ENCODE data around the gene NGDN. TPM values are rescaled to one million over a fixed set of nuclear protein-coding genes. Genes with fewer than 3 reads are reported as not detected.

Gene NGDN
- total and polyA plus RNA-seq, 2 of the 4 experiments (the other 2 are of a cell fraction): 48.1 to 49.8 TPM

DNA sequence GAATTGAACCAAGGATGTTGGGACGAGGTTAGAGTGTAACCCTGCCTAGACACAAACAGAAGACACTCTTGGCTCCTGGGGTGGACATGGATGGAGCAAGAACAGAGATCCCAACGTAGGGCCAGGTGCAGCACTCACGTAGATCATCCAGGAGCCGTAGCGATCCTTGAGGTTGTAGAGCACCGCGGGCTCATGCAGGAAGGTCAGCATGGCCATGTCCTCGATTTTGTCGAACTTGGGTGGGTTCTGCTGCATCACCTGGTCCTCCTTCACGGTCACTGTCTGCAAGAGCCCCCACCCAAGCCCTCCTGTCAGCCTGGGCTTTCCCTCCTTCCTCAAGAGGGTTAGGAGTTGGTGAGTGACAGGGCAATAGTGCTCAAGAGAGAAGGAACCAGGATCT, 36.6 kb upstream of the NGDN start:
- ChIA-PET POLR2A (ENCODE audit: unreplicated experiment) (no interaction called here), CTCF (no interaction called here)
- Histone ChIP-seq H4K91ac (ENCODE audit: insufficient read depth, low read depth, low read length) (no peak overlapping the region), H3K4me3 (ENCODE audit: insufficient read depth, low read depth, low read length) (no peak overlapping the region), H3K4me1 (ENCODE audit: control insufficient read depth, insufficient read depth, low read length) (no peaks in the 10 kb centered on the region), H3K36me3 (ENCODE audit: control insufficient read depth, insufficient read depth, low read length) (no peaks in the 10 kb centered on the region), H3K27me3 (ENCODE audit: control insufficient read depth, insufficient read depth, low read length) (peaks cover 22% of the 10 kb centered on the region), H3K9ac (ENCODE audit: low read depth, low read length) (no peak overlapping the region), H3K4ac (ENCODE audit: low read depth, low read length) (no peak overlapping the region), H3K79me1 (ENCODE audit: low read depth in 1 of 2, low read length in 2 of 2) (no peaks in the 10 kb centered on the region), H2BK5ac (ENCODE audit: low read depth, low read length, poor library complexity, severe bottlenecking) (no peak overlapping the region), H3K14ac (replicated peaks; ENCODE audit: low read depth, low read length) (no peak overlapping the region), H2BK120ac (ENCODE audit: low read depth, low read length) (no peak overlapping the region), H2BK20ac (ENCODE audit: low read depth, low read length) (no peak overlapping the region), H3K4me2 (ENCODE audit: low read depth, low read length) (no peak overlapping the region), H3K9me3 (ENCODE audit: control insufficient read depth, insufficient read depth, low read length) (no peaks in the 10 kb centered on the region), H2AK9ac (replicated peaks; ENCODE audit: low read depth, low read length, poor library complexity) (no peak overlapping the region), H2BK15ac (ENCODE audit: low read depth, low read length) (no peak overlapping the region), H4K5ac (ENCODE audit: low read depth, low read length) (no peak overlapping the region), H2AFZ (replicated peaks; ENCODE audit: low read length, poor library complexity) (no peak overlapping the region), H4K20me1 (ENCODE audit: insufficient read depth, low read length) (no peaks in the 10 kb centered on the region), H3K23ac (ENCODE audit: low read depth, low read length) (no peak overlapping the region), H2AK5ac (ENCODE audit: low read depth, low read length) (no peak overlapping the region), H3K9me1 (ENCODE audit: insufficient read depth, low read length) (no peaks in the 10 kb centered on the region; the same call in 1 of the 2 replicates), H4K8ac (ENCODE audit: low read depth in 2 of 2, low read length in 2 of 2) (no peak overlapping the region), H3K56ac (ENCODE audit: extremely low read depth, insufficient read depth, low read length) (no peak overlapping the region), H3K18ac (ENCODE audit: low read depth, low read length) (no peak overlapping the region), H3K27ac (ENCODE audit: insufficient read depth, low read length) (no peak overlapping the region)
- TF ChIP-seq CHD1 (IDR thresholded peaks at IDR 0.05; ENCODE audit: low read depth, low read length): no peak
- TF ChIP-seq, protein P1, sequence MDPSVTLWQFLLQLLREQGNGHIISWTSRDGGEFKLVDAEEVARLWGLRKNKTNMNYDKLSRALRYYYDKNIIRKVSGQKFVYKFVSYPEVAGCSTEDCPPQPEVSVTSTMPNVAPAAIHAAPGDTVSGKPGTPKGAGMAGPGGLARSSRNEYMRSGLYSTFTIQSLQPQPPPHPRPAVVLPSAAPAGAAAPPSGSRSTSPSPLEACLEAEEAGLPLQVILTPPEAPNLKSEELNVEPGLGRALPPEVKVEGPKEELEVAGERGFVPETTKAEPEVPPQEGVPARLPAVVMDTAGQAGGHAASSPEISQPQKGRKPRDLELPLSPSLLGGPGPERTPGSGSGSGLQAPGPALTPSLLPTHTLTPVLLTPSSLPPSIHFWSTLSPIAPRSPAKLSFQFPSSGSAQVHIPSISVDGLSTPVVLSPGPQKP (IDR thresholded peaks at IDR 0.05; ENCODE audit: borderline replicate concordance, low read depth, low read length): no peak
- no peak for TF ChIP-seq RFX5 (IDR thresholded peaks at IDR 0.05; ENCODE audit: low read depth, low read length)
- no peak for TF ChIP-seq MAFK (IDR thresholded peaks at IDR 0.05; ENCODE audit: low read depth, low read length)
- TF ChIP-seq RAD21 (IDR thresholded peaks at IDR 0.05; ENCODE audit: low read length): no peak
- no peak for TF ChIP-seq MAZ (IDR thresholded peaks at IDR 0.05; ENCODE audit: borderline replicate concordance, low read depth, low read length)
- TF ChIP-seq, protein P2, sequence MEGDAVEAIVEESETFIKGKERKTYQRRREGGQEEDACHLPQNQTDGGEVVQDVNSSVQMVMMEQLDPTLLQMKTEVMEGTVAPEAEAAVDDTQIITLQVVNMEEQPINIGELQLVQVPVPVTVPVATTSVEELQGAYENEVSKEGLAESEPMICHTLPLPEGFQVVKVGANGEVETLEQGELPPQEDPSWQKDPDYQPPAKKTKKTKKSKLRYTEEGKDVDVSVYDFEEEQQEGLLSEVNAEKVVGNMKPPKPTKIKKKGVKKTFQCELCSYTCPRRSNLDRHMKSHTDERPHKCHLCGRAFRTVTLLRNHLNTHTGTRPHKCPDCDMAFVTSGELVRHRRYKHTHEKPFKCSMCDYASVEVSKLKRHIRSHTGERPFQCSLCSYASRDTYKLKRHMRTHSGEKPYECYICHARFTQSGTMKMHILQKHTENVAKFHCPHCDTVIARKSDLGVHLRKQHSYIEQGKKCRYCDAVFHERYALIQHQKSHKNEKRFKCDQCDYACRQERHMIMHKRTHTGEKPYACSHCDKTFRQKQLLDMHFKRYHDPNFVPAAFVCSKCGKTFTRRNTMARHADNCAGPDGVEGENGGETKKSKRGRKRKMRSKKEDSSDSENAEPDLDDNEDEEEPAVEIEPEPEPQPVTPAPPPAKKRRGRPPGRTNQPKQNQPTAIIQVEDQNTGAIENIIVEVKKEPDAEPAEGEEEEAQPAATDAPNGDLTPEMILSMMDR (conservative IDR thresholded peaks at IDR 0.05; ENCODE audit: low read depth, low read length): no peak
- TF ChIP-seq, protein P3, sequence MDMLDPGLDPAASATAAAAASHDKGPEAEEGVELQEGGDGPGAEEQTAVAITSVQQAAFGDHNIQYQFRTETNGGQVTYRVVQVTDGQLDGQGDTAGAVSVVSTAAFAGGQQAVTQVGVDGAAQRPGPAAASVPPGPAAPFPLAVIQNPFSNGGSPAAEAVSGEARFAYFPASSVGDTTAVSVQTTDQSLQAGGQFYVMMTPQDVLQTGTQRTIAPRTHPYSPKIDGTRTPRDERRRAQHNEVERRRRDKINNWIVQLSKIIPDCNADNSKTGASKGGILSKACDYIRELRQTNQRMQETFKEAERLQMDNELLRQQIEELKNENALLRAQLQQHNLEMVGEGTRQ (IDR thresholded peaks at IDR 0.05; ENCODE audit: low read depth, low read length): no peak
- TF ChIP-seq NFE2L2 (IDR thresholded peaks at IDR 0.05; ENCODE audit: low read depth, low read length): no peak
- TF ChIP-seq MXI1 (IDR thresholded peaks at IDR 0.05; ENCODE audit: borderline replicate concordance, low read depth, low read length): no peak
- TF ChIP-seq CEBPB (IDR thresholded peaks at IDR 0.05; ENCODE audit: low read depth, low read length): no peak
- no peak for TF ChIP-seq SMC3 (IDR thresholded peaks at IDR 0.05; ENCODE audit: low read depth, low read length)
- TF ChIP-seq POLR2A (IDR thresholded peaks at IDR 0.05; ENCODE audit: low read depth, low read length): no peak
- TF ChIP-seq BHLHE40 (IDR thresholded peaks at IDR 0.05; ENCODE audit: low read depth, low read length): no peak
- TF ChIP-seq FOS (IDR thresholded peaks at IDR 0.05; ENCODE audit: low read depth, low read length): no peak
- TF ChIP-seq RCOR1 (IDR thresholded peaks at IDR 0.05; ENCODE audit: insufficient replicate concordance, low read length): no peak
- dilution Hi-C loops (cut with HindIII; ENCODE audit: low sequenced_read_pairs, unreplicated experiment): no loop called here
- intact Hi-C loops (cut with micrococcal nuclease): no loop called here
- ATAC-seq (ENCODE audit: low read depth) (no peak), DNase-seq (no peak)
- in situ Hi-C loops (cut with MboI; ENCODE audit: low sequenced_read_pairs): no loop called here
- BruUV-seq (replicated peaks): no TSS peak
- WGBS, 2 experiments (ENCODE audit: extremely low coverage in 2 of 2, insufficient read length in 1 of 2): 74% methylated on average over 4 of the region's 10 CpGs; no CpG with 5 or more reads in 1 of the 2 experiments

Data from IMR-90 (cell line).